ENCODE measurements around the gene ADH1A.

ADH1A gene

DNA sequence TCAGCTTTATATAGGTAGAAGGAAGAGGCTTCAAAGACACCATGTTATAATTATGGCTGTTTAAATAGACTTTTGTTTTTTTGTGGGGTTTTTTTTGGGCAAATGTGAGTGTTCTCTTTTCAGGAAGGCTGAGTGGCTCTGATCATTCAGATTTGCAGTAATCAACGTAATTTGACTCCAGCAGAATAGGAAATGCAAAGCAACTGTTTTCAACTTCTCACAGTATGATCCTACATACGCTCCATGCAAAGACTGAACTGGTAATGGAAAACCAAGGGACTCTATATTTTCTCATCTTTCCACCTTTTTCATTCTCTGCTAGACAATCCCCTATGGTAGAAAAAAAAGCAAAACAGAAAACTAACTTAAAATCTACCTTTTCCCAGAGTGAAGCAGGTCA is 19.6 kb upstream of the ADH1A start:
- no peak for TF ChIP-seq CTCF (conservative IDR thresholded peaks at IDR 0.05; ENCODE audit: low read depth, low read length)
- Histone ChIP-seq H2AFZ (ENCODE audit: low read depth) (no peak overlapping the region), H3K9ac (no peak overlapping the region), H3K36me3 (ENCODE audit: insufficient read depth) (no peaks in the 10 kb centered on the region), H4K20me1 (ENCODE audit: insufficient read depth) (no peaks in the 10 kb centered on the region), H3K27me3 (ENCODE audit: insufficient read depth, low read depth) (no peaks in the 10 kb centered on the region), H3K4me2 (no peak overlapping the region), H3K27ac (no peak overlapping the region), H3K4me1 (ENCODE audit: low read depth, poor library complexity, severe bottlenecking) (no peaks in the 10 kb centered on the region), H3K79me2 (ENCODE audit: insufficient read depth, low read depth) (no peaks in the 10 kb centered on the region; the same call in 1 of the 2 replicates), H3K4me3 (IDR thresholded peaks at IDR 0.05; ENCODE audit: insufficient read depth, low read depth, low read length) (no peak overlapping the region)

GRCh38 chr4:99305638-99306400 is 15.0 kb upstream of the ADH1A start:
- no peaks in the 10 kb centered on the region for H4K20me1 ChIP-seq (ENCODE audit: insufficient read depth)
- H2AFZ ChIP-seq (ENCODE audit: low read depth) = no peak overlapping the region
- no peaks in the 10 kb centered on the region for H3K4me1 ChIP-seq (ENCODE audit: low read depth, poor library complexity, severe bottlenecking)
- no peaks in the 10 kb centered on the region for H3K36me3 ChIP-seq (ENCODE audit: insufficient read depth)
- H3K27me3 ChIP-seq (ENCODE audit: insufficient read depth, low read depth) = no peaks in the 10 kb centered on the region
- no peak overlapping the region for H3K4me3 ChIP-seq (IDR thresholded peaks at IDR 0.05; ENCODE audit: insufficient read depth, low read depth, low read length)
- H3K9ac ChIP-seq = no peak overlapping the region
- no peak overlapping the region for H3K27ac ChIP-seq
- H3K79me2 ChIP-seq (ENCODE audit: insufficient read depth, low read depth) = no peaks in the 10 kb centered on the region; the same call in 1 of the 2 replicates
- no peak overlapping the region for H3K4me2 ChIP-seq
- no peak for TF ChIP-seq CTCF (conservative IDR thresholded peaks at IDR 0.05; ENCODE audit: low read depth, low read length)

- H3K36me3 ChIP-seq (ENCODE audit: insufficient read depth) = no peaks in the 10 kb centered on the region
- H3K4me1 ChIP-seq (ENCODE audit: low read depth, poor library complexity, severe bottlenecking) = no peaks in the 10 kb centered on the region
- TF ChIP-seq CTCF (conservative IDR thresholded peaks at IDR 0.05; ENCODE audit: low read depth, low read length) = no peak
- H2AFZ ChIP-seq (ENCODE audit: low read depth) = no peak overlapping the region
- no peak overlapping the region for H3K4me3 ChIP-seq (IDR thresholded peaks at IDR 0.05; ENCODE audit: insufficient read depth, low read depth, low read length)
- H4K20me1 ChIP-seq (ENCODE audit: insufficient read depth) = no peaks in the 10 kb centered on the region
- H3K9ac ChIP-seq = no peak overlapping the region
- H3K27ac ChIP-seq = no peak overlapping the region
- no peak overlapping the region for H3K4me2 ChIP-seq
- H3K79me2 ChIP-seq (ENCODE audit: insufficient read depth, low read depth) = no peaks in the 10 kb centered on the region
- no peaks in the 10 kb centered on the region for H3K27me3 ChIP-seq (ENCODE audit: insufficient read depth, low read depth)
Observed at GRCh38 chr4:99301376-99302164, 10.8 kb upstream of the ADH1A start.

GRCh38 chr4:99300934-99301333 is 10.1 kb upstream of the ADH1A start:
- TF ChIP-seq CTCF (conservative IDR thresholded peaks at IDR 0.05; ENCODE audit: low read depth, low read length) = no peak
- Histone ChIP-seq H2AFZ (ENCODE audit: low read depth) (no peak overlapping the region), H3K27ac (no peak overlapping the region)

More at GRCh38 chr4:99300934-99301333, 10.1 kb upstream of the ADH1A start:
- Histone ChIP-seq H3K36me3 (ENCODE audit: insufficient read depth) (no peaks in the 10 kb centered on the region), H4K20me1 (ENCODE audit: insufficient read depth) (no peaks in the 10 kb centered on the region), H3K4me3 (IDR thresholded peaks at IDR 0.05; ENCODE audit: insufficient read depth, low read depth, low read length) (no peak overlapping the region), H3K4me1 (ENCODE audit: low read depth, poor library complexity, severe bottlenecking) (no peaks in the 10 kb centered on the region), H3K27me3 (ENCODE audit: insufficient read depth, low read depth) (no peaks in the 10 kb centered on the region), H3K79me2 (ENCODE audit: insufficient read depth, low read depth) (no peaks in the 10 kb centered on the region), H3K9ac (no peak overlapping the region), H3K4me2 (no peak overlapping the region)
